ENCODE results near the gene SFTA2. TPM values are rescaled to one million over a fixed set of nuclear protein-coding genes. Genes with fewer than 3 reads are reported as not detected.
"Not testable (repeated sequence)": the region's sequence is repeated elsewhere in the genome, so short reads cannot be mapped to it uniquely, and the experiment has no call there.

The SFTA2 gene
- total RNA-seq, 2 donors from 2014 or later, result 5.2 TPM; not detected in 1

- Histone ChIP-seq H3K27me3 (no peaks in the 10 kb centered on the region), H3K4me3 (no peak overlapping the region), H3K9me3 (no peaks in the 10 kb centered on the region), H3K36me3 (replicated peaks in 1 of 2; ENCODE audit: insufficient read depth in 1 of 2, low read depth in 2 of 2) (no peaks in the 10 kb centered on the region), H3K27ac (no peak overlapping the region), H3K4me1 (no peaks in the 10 kb centered on the region)
- no peak for TF ChIP-seq POLR2A (IDR thresholded peaks at IDR 0.05)
- no peak for TF ChIP-seq CTCF (IDR thresholded peaks at IDR 0.05)
- no peak for DNase-seq
- intact Hi-C loops (cut with DNase I), result no loop called here
- 84 to 94% methylated on average over 4 of the region's 4 CpGs for WGBS, 2 donors
- ATAC-seq, result no peak
Measured at GRCh38 chr6:30972816-30973215, 40.8 kb upstream of the SFTA2 start.

GRCh38 chr6:30970946-30971345, 39.0 kb upstream of the SFTA2 start:
- Histone ChIP-seq H3K27ac (no peak overlapping the region), H3K27me3 (no peaks in the 10 kb centered on the region), H3K9me3 (no peaks in the 10 kb centered on the region), H3K36me3 (replicated peaks in 1 of 2; ENCODE audit: insufficient read depth in 1 of 2, low read depth in 2 of 2) (no peaks in the 10 kb centered on the region), H3K4me3 (no peak overlapping the region), H3K4me1 (no peaks in the 10 kb centered on the region)
- intact Hi-C loops (cut with DNase I), result no loop called here
- WGBS, 2 donors, result 77 to 84% methylated on average over 5 of the region's 5 CpGs
- no peak for DNase-seq
- no peak for ATAC-seq
- TF ChIP-seq CTCF (IDR thresholded peaks at IDR 0.05) (no peak), POLR2A (IDR thresholded peaks at IDR 0.05) (no peak)

GRCh38 chr6:30969171-30969570, 37.2 kb upstream of the SFTA2 start:
- intact Hi-C loops (cut with DNase I); ATAC-seq; H3K36me3 ChIP-seq (replicated peaks in 1 of 2; ENCODE audit: insufficient read depth in 1 of 2, low read depth in 2 of 2); H3K9me3 ChIP-seq; H3K27me3 ChIP-seq; H3K4me1 ChIP-seq; H3K4me3 ChIP-seq; H3K27ac ChIP-seq: not testable (repeated sequence)
- 86 to 93% methylated on average over 6 of the region's 6 CpGs for WGBS, 2 donors
- DNase-seq, result peak in 1 of 4 donors; percentile 25

GRCh38 chr6:30966154-30966553, 34.2 kb upstream of the SFTA2 start:
- no peak overlapping the region for H3K27ac ChIP-seq
- H3K27me3 ChIP-seq, result no peaks in the 10 kb centered on the region
- TF ChIP-seq CTCF (IDR thresholded peaks at IDR 0.05), result no peak
- TF ChIP-seq POLR2A (IDR thresholded peaks at IDR 0.05), result no peak
- WGBS, 2 donors, result 58 to 79% methylated on average over 3 of the region's 3 CpGs
- H3K4me1 ChIP-seq, result no peaks in the 10 kb centered on the region
- no peak overlapping the region for H3K4me3 ChIP-seq
- no peak for DNase-seq
- intact Hi-C loops (cut with DNase I), result no loop called here
- no peak for ATAC-seq
- H3K9me3 ChIP-seq, result no peaks in the 10 kb centered on the region
- H3K36me3 ChIP-seq (replicated peaks in 1 of 2; ENCODE audit: insufficient read depth in 1 of 2, low read depth in 2 of 2), result no peaks in the 10 kb centered on the region

GRCh38 chr6:30965140-30965601, 33.2 kb upstream of the SFTA2 start:
- no peak for ATAC-seq

More at GRCh38 chr6:30965140-30965601, 33.2 kb upstream of the SFTA2 start:
- Histone ChIP-seq H3K4me1 (no peaks in the 10 kb centered on the region), H3K27ac (no peak overlapping the region), H3K27me3 (no peaks in the 10 kb centered on the region), H3K4me3 (no peak overlapping the region), H3K9me3 (no peaks in the 10 kb centered on the region), H3K36me3 (replicated peaks in 1 of 2; ENCODE audit: insufficient read depth in 1 of 2, low read depth in 2 of 2) (no peaks in the 10 kb centered on the region)
- no peak for TF ChIP-seq CTCF (IDR thresholded peaks at IDR 0.05)
- no peak for DNase-seq
- WGBS, 2 donors, result 70 to 91% methylated on average over 5 of the region's 5 CpGs
- intact Hi-C loops (cut with DNase I), result no loop called here
